GM18868 (cell line): ENCODE measurements around the gene HDAC1.

Source experiments
- ATAC-seq: cut with Tn5 transposase; IDR thresholded peaks from one replicate; pipeline ENCODE4 v1.9.1; 2021; ENCODE audit warnings: mild to moderate bottlenecking, moderate library complexity; ENCODE audit not compliant: unreplicated experiment

The HDAC1 gene

GRCh38 chr1:32321712-32322291, 29.9 kb downstream of the HDAC1 start:
- no peak for ATAC-seq

- no peak for ATAC-seq
These were observed 35.3 kb downstream of the HDAC1 start for GRCh38 chr1:32327204-32327603.

GRCh38 chr1:32329931-32330466, 38.1 kb downstream of the HDAC1 start:
- no peak for ATAC-seq

GRCh38 chr1:32330558-32331151, 38.8 kb downstream of the HDAC1 start:
- no peak for ATAC-seq

GRCh38 chr1:32331549-32331948, 39.7 kb downstream of the HDAC1 start:
- ATAC-seq: no peak

- ATAC-seq: no peak
These were observed 40.6 kb downstream of the HDAC1 start for GRCh38 chr1:32332290-32333079.

GRCh38 chr1:32333251-32333963, 41.5 kb downstream of the HDAC1 start:
- ATAC-seq: no peak

GRCh38 chr1:32334274-32334861, 42.5 kb downstream of the HDAC1 start:
- no peak for ATAC-seq

GRCh38 chr1:32334864-32335534, 43.1 kb downstream of the HDAC1 start:
- ATAC-seq: no peak

GRCh38 chr1:32335535-32335789, 43.6 kb downstream of the HDAC1 start:
- no peak for ATAC-seq

GRCh38 chr1:32335790-32336590, 44.1 kb downstream of the HDAC1 start, which contains the start of gene MARCKSL1:
Gene MARCKSL1 (minus strand): TSS chr1:32336233. CDS start chr1:32336033, 200 bp downstream.
- ATAC-seq: peak; percentile 35

GRCh38 chr1:32336591-32336932, 44.7 kb downstream of the HDAC1 start:
- ATAC-seq: no peak

GRCh38 chr1:32336963-32337675, 45.2 kb downstream of the HDAC1 start:
- ATAC-seq: peak; percentile 36

- no peak for ATAC-seq
These were observed 46.2 kb downstream of the HDAC1 start for GRCh38 chr1:32337855-32338636.

GRCh38 chr1:32338637-32339145, 46.8 kb downstream of the HDAC1 start:
- no peak for ATAC-seq

- peak; percentile 47 for ATAC-seq
These were observed 47.6 kb downstream of the HDAC1 start for GRCh38 chr1:32339363-32339978.

GRCh38 chr1:32341186-32341757, 49.4 kb downstream of the HDAC1 start:
- no peak for ATAC-seq
